ENCODE data around the gene DGKI.

- no peak for TF ChIP-seq CTCF (IDR thresholded peaks at IDR 0.05 in 8 of 11, conservative IDR thresholded peaks at IDR 0.05 in 3 of 11)
- no peak for TF ChIP-seq POLR2A (IDR thresholded peaks at IDR 0.05)
- no peak for TF ChIP-seq POLR2AphosphoS5 (IDR thresholded peaks at IDR 0.05)
Measured at GRCh38 chr7:137642031-137642430, 204.7 kb downstream of the DGKI start.

Measured in spleen (tissue), 7 donors.